PC-3 (cell line): ENCODE measurements around the gene BACH2.

Experiments
- EZH2 ChIP-seq: fragments of 300-600 bp; sonication (generic); IDR thresholded peaks from one replicate; pipeline ENCODE4 v1.6.1; 2017; ENCODE audit warnings: antibody characterized with exemption, mild to moderate bottlenecking, low read length; ENCODE audit not compliant: unreplicated experiment
- TF ChIP-seq, protein P1 (sequence below): fragments of 300-600 bp; sonication (generic); conservative IDR thresholded peaks from 2 replicates; pipeline ENCODE4 v1.5.1; 2017; ENCODE audit warnings: antibody characterized with exemption, low read depth, mild to moderate bottlenecking, low read length

DNA sequence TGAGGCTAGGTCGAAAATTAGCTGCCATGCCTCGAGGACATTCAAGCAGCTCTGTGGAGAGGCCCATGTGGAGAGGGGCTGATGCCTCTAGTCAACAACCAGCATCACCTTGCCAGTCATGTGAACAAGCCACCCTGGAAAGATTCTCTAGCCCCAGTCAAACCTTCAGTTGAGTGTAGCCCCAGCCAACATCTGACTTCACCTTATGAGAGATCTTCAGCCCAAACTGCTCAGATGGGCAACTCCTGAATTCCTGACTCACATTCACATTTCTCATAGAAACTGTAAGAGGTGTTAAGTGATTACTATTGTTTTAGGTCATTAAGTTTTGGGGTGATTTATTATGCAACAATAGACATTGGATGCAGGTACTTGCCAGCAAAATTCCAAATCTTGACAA lies 357.5 kb downstream of the BACH2 start:
- TF ChIP-seq, protein P1, sequence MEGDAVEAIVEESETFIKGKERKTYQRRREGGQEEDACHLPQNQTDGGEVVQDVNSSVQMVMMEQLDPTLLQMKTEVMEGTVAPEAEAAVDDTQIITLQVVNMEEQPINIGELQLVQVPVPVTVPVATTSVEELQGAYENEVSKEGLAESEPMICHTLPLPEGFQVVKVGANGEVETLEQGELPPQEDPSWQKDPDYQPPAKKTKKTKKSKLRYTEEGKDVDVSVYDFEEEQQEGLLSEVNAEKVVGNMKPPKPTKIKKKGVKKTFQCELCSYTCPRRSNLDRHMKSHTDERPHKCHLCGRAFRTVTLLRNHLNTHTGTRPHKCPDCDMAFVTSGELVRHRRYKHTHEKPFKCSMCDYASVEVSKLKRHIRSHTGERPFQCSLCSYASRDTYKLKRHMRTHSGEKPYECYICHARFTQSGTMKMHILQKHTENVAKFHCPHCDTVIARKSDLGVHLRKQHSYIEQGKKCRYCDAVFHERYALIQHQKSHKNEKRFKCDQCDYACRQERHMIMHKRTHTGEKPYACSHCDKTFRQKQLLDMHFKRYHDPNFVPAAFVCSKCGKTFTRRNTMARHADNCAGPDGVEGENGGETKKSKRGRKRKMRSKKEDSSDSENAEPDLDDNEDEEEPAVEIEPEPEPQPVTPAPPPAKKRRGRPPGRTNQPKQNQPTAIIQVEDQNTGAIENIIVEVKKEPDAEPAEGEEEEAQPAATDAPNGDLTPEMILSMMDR: no peak
- no peak for TF ChIP-seq EZH2
